K562 (cell line): ENCODE data around the gene SCRN2. TPM values are rescaled to one million over a fixed set of nuclear protein-coding genes. Genes with fewer than 3 reads are reported as not detected.

Experiments
- ARNT ChIP-seq, 2 experiments: fragments of 450-650 bp; IDR thresholded peaks; 2 replicates each; pipeline ENCODE4 v1.6.1; 2016; ENCODE audit warnings: mild to moderate bottlenecking in 1 of 2
- CBX8 ChIP-seq: fragments of 200-600 bp; sonication (generic); IDR thresholded peaks from 2 replicates; pipeline ENCODE4 v1.6.1; 2012; ENCODE audit warnings: borderline replicate concordance, mixed run types, low read depth, mild to moderate bottlenecking, moderate library complexity, mixed read lengths, low read length, control low read depth, inconsistent platforms; ENCODE audit not compliant: poor library complexity, severe bottlenecking; ENCODE audit errors: extremely low read depth
- DDX20 ChIP-seq: fragments of 450-650 bp; IDR thresholded peaks from 2 replicates; pipeline ENCODE4 v1.6.1; 2016; ENCODE audit warnings: missing genetic modification characterization, low read depth, mild to moderate bottlenecking, missing compliant biosample characterization, moderate library complexity
- FOSL1 ChIP-seq: fragments of 200-800 bp; sonication (Bioruptor generic); conservative IDR thresholded peaks from 2 replicates; pipeline ENCODE4 v1.6.1; 2016; ENCODE audit warnings: missing genetic modification characterization, missing compliant biosample characterization
- KDM5B ChIP-seq: fragments of 200-600 bp; sonication (generic); IDR thresholded peaks from 2 replicates; pipeline ENCODE4 v1.6.1; 2012; ENCODE audit warnings: low read depth, mild to moderate bottlenecking, moderate library complexity, low read length, control low read depth, inconsistent platforms; ENCODE audit not compliant: insufficient replicate concordance
- NFATC3 ChIP-seq: fragments of 450-650 bp; IDR thresholded peaks from 2 replicates; pipeline ENCODE4 v1.6.1; 2017; ENCODE audit warnings: mild to moderate bottlenecking
- TRIM24 ChIP-seq, 2 experiments: fragments of 450-650 bp; IDR thresholded peaks; 2 replicates each; pipeline ENCODE4 v1.6.1; 2016
- ZC3H4 ChIP-seq: sonication (generic); formaldehyde crosslinking; IDR thresholded peaks from 2 replicates; pipeline ENCODE4 v1.9.0; 2021; ENCODE audit warnings: missing genetic modification reagents, borderline replicate concordance
- ZNF551 ChIP-seq: fragments of 250-450 bp; sonication (Bioruptor Pico); IDR thresholded peaks from 2 replicates; pipeline ENCODE4 v1.5.0; 2021; ENCODE audit warnings: mild to moderate bottlenecking, moderate library complexity
- polyA plus RNA-seq, 8 experiments: library from polyadenylated mRNA; depleted of rRNA in 4 of 8; stranded (reverse) in 5 of 8; unstranded in 3 of 8; fragments of >200 nt; fragmentation: Nextera tagmentation in 2 of 8; fragmentation: Illumina TruSeq in 1 of 8; extraction: Ambion mirVana in 2 of 8; extraction: Trizol in 1 of 8; gene quantifications; 2 replicates each; pipeline versions ENCODE4 v1.2.1 to v1.2.3, GENCODE V29; 2011 to 2014; ENCODE audit warnings: inconsistent platforms in 1 of 8, missing spikeins in 1 of 8
- total RNA-seq, 7 experiments: library from RNA; depleted of rRNA in 6 of 7; stranded (reverse); fragments of >200 nt in 6 of 7; fragmentation: Illumina TruSeq in 2 of 7; extraction: Trizol in 2 of 7; gene quantifications; 2 replicates each; pipeline versions ENCODE4 v1.2.1 to v1.2.3, GENCODE V29; 2011 to 2021; ENCODE audit warnings: low replicate concordance in 1 of 7
- TF ChIP-seq, protein P1 (sequence below), 2 experiments: IDR thresholded peaks in 1 of 2; conservative IDR thresholded peaks in 1 of 2; 2 replicates each; pipeline ENCODE4 v1.6.1; 2016; ENCODE audit warnings: low read depth in 2 of 2, mild to moderate bottlenecking in 1 of 2, missing compliant biosample characterization in 1 of 2, missing genetic modification characterization in 1 of 2, moderate library complexity in 1 of 2
- TF ChIP-seq, protein P2 (sequence below): fragments of 450-650 bp; IDR thresholded peaks from 2 replicates; pipeline ENCODE4 v1.6.1; 2016; ENCODE audit warnings: low read depth

Gene SCRN2
- total and polyA plus RNA-seq, 9 of the 15 experiments (the other 6 are each of a cell fraction or from before 2014, with no cell fraction given) = 0.25 to 32.9 (median 13.6) TPM

DNA sequence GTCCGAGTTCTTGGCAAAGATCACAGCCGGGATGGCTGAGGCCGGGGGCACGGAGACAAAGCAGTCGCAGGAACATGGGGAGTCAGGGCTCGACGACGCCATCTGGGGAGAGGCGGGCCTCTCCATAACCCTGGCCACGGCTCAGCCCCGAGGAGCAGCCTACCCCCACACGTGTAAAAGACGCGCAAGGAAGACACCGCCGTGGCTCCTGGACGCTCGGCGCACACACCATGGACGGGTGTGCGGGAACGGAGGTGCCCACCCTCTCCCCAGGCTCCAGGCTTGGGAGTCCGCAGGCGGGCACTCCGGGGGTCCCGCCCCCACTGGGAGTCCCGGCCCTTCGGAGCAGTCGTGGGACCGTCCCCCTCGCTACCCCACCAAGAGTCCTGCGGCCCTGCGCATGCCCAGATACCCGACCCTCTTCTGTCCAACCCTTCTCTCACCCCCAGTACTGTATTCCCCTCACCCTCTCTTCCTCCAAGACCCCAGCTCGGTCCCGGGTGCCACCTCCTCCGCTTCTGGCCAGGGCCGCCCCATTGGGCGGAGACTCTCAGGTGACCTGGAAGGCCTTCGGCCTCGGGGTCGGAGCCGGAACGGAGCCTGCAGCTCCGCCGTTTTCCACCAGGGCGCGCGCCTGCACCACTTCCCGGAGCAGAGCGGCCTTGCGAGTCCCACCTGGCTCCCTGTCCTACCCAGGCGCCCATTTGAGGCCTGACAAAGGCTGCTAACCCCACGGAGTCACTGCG is at the start of gene SCRN2 (continued):
- TF ChIP-seq, protein P1, sequence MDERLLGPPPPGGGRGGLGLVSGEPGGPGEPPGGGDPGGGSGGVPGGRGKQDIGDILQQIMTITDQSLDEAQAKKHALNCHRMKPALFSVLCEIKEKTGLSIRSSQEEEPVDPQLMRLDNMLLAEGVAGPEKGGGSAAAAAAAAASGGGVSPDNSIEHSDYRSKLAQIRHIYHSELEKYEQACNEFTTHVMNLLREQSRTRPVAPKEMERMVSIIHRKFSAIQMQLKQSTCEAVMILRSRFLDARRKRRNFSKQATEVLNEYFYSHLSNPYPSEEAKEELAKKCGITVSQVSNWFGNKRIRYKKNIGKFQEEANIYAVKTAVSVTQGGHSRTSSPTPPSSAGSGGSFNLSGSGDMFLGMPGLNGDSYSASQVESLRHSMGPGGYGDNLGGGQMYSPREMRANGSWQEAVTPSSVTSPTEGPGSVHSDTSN (CRISPR knock-in tag; IDR thresholded peaks at IDR 0.05; ENCODE audit: low read depth) = no peak
- TF ChIP-seq, protein P1 (tag; conservative IDR thresholded peaks at IDR 0.05; ENCODE audit: low read depth) = no peak
- TF ChIP-seq FOSL1 (no peak), ZNF551 (no peak), KDM5B (no peak), NFATC3 (no peak), ARNT (IDR thresholded peaks at IDR 0.05) (no peak), TRIM24 (IDR thresholded peaks at IDR 0.05) (no peak), DDX20 (no peak), CBX8 (no peak), ZC3H4 (CRISPR knock-in tag) (no peak)
- TF ChIP-seq, protein P2, sequence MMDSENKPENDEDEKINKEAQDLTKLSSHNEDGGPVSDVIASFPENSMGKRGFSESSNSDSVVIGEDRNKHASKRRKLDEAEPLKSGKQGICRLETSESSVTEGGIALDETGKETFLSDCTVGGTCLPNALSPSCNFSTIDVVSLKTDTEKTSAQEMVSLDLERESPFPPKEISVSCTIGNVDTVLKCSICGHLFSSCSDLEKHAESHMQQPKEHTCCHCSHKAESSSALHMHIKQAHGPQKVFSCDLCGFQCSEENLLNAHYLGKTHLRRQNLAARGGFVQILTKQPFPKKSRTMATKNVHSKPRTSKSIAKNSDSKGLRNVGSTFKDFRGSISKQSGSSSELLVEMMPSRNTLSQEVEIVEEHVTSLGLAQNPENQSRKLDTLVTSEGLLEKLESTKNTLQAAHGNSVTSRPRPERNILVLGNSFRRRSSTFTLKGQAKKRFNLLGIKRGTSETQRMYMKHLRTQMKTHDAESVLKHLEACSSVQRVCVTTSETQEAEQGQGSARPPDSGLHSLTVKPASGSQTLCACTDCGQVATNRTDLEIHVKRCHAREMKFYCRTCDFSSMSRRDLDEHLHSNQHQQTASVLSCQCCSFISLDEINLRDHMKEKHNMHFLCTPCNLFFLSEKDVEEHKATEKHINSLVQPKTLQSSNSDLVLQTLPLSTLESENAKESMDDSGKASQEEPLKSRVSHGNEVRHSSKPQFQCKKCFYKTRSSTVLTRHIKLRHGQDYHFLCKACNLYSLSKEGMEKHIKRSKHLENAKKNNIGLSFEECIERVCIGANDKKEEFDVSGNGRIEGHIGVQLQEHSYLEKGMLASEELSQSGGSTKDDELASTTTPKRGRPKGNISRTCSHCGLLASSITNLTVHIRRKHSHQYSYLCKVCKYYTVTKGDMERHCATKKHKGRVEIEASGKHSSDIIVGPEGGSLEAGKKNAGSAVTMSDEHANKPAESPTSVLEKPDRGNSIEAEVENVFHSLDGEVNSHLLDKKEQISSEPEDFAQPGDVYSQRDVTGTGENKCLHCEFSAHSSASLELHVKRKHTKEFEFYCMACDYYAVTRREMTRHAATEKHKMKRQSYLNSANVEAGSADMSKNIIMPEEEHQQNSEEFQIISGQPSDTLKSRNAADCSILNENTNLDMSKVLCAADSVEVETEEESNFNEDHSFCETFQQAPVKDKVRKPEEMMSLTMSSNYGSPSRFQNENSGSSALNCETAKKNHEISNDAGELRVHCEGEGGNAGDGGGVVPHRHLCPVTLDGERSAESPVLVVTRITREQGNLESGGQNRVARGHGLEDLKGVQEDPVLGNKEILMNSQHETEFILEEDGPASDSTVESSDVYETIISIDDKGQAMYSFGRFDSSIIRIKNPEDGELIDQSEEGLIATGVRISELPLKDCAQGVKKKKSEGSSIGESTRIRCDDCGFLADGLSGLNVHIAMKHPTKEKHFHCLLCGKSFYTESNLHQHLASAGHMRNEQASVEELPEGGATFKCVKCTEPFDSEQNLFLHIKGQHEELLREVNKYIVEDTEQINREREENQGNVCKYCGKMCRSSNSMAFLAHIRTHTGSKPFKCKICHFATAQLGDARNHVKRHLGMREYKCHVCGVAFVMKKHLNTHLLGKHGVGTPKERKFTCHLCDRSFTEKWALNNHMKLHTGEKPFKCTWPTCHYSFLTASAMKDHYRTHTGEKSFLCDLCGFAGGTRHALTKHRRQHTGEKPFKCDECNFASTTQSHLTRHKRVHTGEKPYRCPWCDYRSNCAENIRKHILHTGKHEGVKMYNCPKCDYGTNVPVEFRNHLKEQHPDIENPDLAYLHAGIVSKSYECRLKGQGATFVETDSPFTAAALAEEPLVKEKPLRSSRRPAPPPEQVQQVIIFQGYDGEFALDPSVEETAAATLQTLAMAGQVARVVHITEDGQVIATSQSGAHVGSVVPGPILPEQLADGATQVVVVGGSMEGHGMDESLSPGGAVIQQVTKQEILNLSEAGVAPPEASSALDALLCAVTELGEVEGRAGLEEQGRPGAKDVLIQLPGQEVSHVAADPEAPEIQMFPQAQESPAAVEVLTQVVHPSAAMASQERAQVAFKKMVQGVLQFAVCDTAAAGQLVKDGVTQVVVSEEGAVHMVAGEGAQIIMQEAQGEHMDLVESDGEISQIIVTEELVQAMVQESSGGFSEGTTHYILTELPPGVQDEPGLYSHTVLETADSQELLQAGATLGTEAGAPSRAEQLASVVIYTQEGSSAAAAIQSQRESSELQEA = no peak
